Measurements from ENCODE around the gene CEP57. TPM values are rescaled to one million over a fixed set of nuclear protein-coding genes. Genes with fewer than 3 reads are reported as not detected.
"Not testable (repeated sequence)": the region's sequence is repeated elsewhere in the genome, so short reads cannot be mapped to it uniquely, and the experiment has no call there.

CEP57 gene
- total RNA-seq, 4 donors from 2014 or later: 22.4 to 61.7 (median 40.2) TPM

DNA sequence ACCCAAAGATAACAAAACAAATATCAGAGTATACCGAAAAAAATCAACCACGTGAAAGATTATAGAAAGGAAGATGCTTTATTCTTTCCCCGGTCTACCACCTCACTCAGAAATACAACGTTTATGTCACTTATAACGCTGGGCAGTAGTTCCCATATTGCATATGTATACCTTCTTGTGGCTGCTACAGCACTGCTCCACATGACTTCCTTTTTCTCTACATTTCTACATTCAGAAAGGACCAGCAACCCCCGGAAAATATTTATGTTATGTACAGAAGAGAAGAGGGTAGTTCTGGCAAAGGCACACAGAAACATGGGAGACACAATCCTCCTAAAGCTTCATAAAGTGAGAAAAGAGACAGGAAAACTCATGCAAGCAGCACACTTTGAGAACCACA lies 76.8 kb downstream of the CEP57 start:
- no peak for DNase-seq
- Histone ChIP-seq H3K9me3 (no peaks in the 10 kb centered on the region), H3K36me3 (peaks cover 0 to 9% (median 2%) of the 10 kb centered on the region in 4 donors), H3K27me3 (no peaks in the 10 kb centered on the region), H3K4me1 (no peaks in the 10 kb centered on the region), H3K27ac (no peak overlapping the region), H3K4me3 (no peak overlapping the region)
- in situ Hi-C loops (cut with MboI; ENCODE audit: low pct_ligation_motif_present in 1 of 4, low pct_unique_long_range_greater_than_20kb in 1 of 4, low sequenced_read_pairs in 3 of 4) (no loop called here), intact Hi-C loops (cut with DNase I; ENCODE audit: low total_unique reads) (no loop called here)
- WGBS, 2 donors (ENCODE audit: low coverage in 1 of 2): 75 to 84% methylated on average over 6 of the region's 6 CpGs
- TF ChIP-seq POLR2AphosphoS5 (IDR thresholded peaks at IDR 0.05) (no peak), POLR2A (IDR thresholded peaks at IDR 0.05) (no peak), EP300 (IDR thresholded peaks at IDR 0.05; ENCODE audit: low read depth) (no peak)
- TF ChIP-seq, protein P1, sequence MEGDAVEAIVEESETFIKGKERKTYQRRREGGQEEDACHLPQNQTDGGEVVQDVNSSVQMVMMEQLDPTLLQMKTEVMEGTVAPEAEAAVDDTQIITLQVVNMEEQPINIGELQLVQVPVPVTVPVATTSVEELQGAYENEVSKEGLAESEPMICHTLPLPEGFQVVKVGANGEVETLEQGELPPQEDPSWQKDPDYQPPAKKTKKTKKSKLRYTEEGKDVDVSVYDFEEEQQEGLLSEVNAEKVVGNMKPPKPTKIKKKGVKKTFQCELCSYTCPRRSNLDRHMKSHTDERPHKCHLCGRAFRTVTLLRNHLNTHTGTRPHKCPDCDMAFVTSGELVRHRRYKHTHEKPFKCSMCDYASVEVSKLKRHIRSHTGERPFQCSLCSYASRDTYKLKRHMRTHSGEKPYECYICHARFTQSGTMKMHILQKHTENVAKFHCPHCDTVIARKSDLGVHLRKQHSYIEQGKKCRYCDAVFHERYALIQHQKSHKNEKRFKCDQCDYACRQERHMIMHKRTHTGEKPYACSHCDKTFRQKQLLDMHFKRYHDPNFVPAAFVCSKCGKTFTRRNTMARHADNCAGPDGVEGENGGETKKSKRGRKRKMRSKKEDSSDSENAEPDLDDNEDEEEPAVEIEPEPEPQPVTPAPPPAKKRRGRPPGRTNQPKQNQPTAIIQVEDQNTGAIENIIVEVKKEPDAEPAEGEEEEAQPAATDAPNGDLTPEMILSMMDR (IDR thresholded peaks at IDR 0.05): no peak

DNA sequence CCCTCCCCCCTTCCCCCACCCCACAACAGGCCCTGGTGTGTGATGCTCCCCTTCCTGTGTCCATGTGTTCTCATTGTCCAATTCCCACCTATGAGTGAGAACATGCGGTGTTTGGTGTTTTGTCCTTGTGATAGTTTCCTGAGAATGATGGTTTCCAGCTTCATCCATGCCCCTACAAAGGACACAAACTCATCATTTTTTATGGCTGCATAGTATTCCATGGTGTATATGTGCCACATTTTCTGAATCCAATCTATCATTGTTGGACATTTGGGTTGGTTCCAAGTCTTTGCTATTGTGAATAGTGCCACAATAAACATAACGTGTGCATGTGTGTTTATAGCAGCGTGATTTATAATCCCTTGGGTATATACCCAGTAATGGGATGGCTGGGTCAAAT lies 80.6 kb downstream of the CEP57 start:
- H3K27me3 ChIP-seq; intact Hi-C loops (cut with DNase I; ENCODE audit: low total_unique reads); H3K9me3 ChIP-seq; DNase-seq; H3K4me1 ChIP-seq; H3K4me3 ChIP-seq; H3K27ac ChIP-seq; in situ Hi-C loops (cut with MboI; ENCODE audit: low pct_ligation_motif_present in 1 of 4, low pct_unique_long_range_greater_than_20kb in 1 of 4, low sequenced_read_pairs in 3 of 4); H3K36me3 ChIP-seq: not testable (repeated sequence)
- 79 to 90% methylated on average over 2 to 3 of the region's 3 CpGs for WGBS, 2 donors (ENCODE audit: low coverage in 1 of 2)

DNA sequence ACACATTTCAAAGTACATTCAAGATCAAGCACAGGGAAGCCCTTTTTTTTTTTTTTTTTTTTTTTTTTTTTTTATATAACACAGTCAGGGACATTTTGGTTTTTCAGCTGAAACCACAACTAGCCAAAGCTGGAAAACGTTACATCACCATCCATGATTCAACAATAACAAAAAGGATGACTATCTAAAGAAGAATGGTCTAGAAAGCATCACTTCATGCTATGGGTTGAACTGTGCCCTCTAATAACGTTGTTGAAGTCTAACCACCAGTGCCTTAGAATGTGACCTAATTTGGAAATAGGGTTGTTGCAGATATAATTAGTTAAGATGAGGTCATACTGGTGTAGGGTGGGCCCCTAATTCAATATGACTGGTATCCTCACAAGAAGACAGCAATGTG lies 87.0 kb downstream of the CEP57 start:
- H3K4me1 ChIP-seq: no peaks in the 10 kb centered on the region
- H3K9me3 ChIP-seq: no peaks in the 10 kb centered on the region
- intact Hi-C loops (cut with DNase I; ENCODE audit: low total_unique reads) (no loop called here), in situ Hi-C loops (cut with MboI; ENCODE audit: low pct_ligation_motif_present in 1 of 4, low pct_unique_long_range_greater_than_20kb in 1 of 4, low sequenced_read_pairs in 3 of 4) (no loop called here)
- H3K27me3 ChIP-seq: no peaks in the 10 kb centered on the region
- TF ChIP-seq, protein P1 (IDR thresholded peaks at IDR 0.05): no peak
- no peak for TF ChIP-seq EP300 (IDR thresholded peaks at IDR 0.05; ENCODE audit: low read depth)
- TF ChIP-seq POLR2A (IDR thresholded peaks at IDR 0.05): no peak
- no peak for TF ChIP-seq POLR2AphosphoS5 (IDR thresholded peaks at IDR 0.05)
- no peak overlapping the region for H3K27ac ChIP-seq
- peaks cover 0 to 19% (median 0%) of the 10 kb centered on the region in 4 donors for H3K36me3 ChIP-seq
- WGBS, 2 donors (ENCODE audit: low coverage in 1 of 2): 67 to 77% methylated on average over 2 of the region's 2 CpGs
- no peak overlapping the region for H3K4me3 ChIP-seq
- no peak for DNase-seq

Small RNA genes lying within 50 kb of the gene (small RNA-seq; reads per million reads assigned to genes)
- 0 to 0.28 (median 0.07) reads per million in 4 donors for gene RNA5SP345

Other genes starting within 250 kb of the CEP57 start
- 10 to 100 TPM in 3 of 4 donors, 1 to 10 TPM in 1; 7.0 to 40.4 (median 31.2) TPM for gene FAM76B, start 716 bp upstream of the CEP57 start, total RNA-seq
- 10 to 100 TPM; 14.7 to 35.2 (median 18.4) TPM for gene MTMR2, start 133.6 kb downstream of the CEP57 start, total RNA-seq